ENCODE measurements around the gene GSTM1. TPM values are rescaled to one million over a fixed set of nuclear protein-coding genes. Genes with fewer than 3 reads are reported as not detected.

Gene GSTM1
- not detected for total RNA-seq

GRCh38 chr1:109687641-109688499, at the start of gene GSTM1:
TSS of gene GSTM1 (plus strand) at chr1:109687817. CDS start at chr1:109687874, 57 bp downstream.
- intact Hi-C loops (cut with micrococcal nuclease): no loop called here
- no peak within 1 kb of the TSS for H3K27ac Mint-ChIP-seq
- CTCF ChIA-PET: no interaction called here
- no peaks in the 10 kb centered on the region for H3K9me3 Mint-ChIP-seq
- no peak for DNase-seq
- H3K27me3 Mint-ChIP-seq (ENCODE audit: low read depth): no peaks in the 10 kb centered on the region
- H3K36me3 Mint-ChIP-seq (ENCODE audit: low read depth): no peaks in the 10 kb centered on the region
- H3K4me1 Mint-ChIP-seq (ENCODE audit: low read depth): no peaks in the 10 kb centered on the region
- no peak within 1 kb of the TSS for H3K4me3 Mint-ChIP-seq

GRCh38 chr1:109639063-109639840, 48.4 kb upstream of the GSTM1 start:
- Mint-ChIP-seq H3K4me1 (ENCODE audit: low read depth) (peaks cover 18% of the 10 kb centered on the region), H3K36me3 (ENCODE audit: low read depth) (no peaks in the 10 kb centered on the region), H3K27me3 (ENCODE audit: low read depth) (no peaks in the 10 kb centered on the region), H3K4me3 (no peak overlapping the region), H3K27ac (no peak overlapping the region), H3K9me3 (no peaks in the 10 kb centered on the region)
- intact Hi-C loops (cut with micrococcal nuclease): no loop called here
- CTCF ChIA-PET: interaction anchor here (0.6 to 13.1 kb wide), 47 partner anchors 9 to 372 kb away, joined by 3 to 283 read pairs (median 6); partner anchors contain the start of genes AHCYL1, AMPD2, GNAI3 and GNAT2
- DNase-seq: no peak

GRCh38 chr1:109639841-109640184, 47.8 kb upstream of the GSTM1 start:
- CTCF ChIA-PET: interaction anchor here (0.5 to 13.1 kb wide), 59 partner anchors 9 to 808 kb away, joined by 3 to 283 read pairs (median 5); partner anchors contain the start of genes AHCYL1, AMPD2, GNAI3 and GNAT2
- Mint-ChIP-seq H3K4me1 (ENCODE audit: low read depth) (peaks cover 12% of the 10 kb centered on the region), H3K27ac (no peak overlapping the region), H3K4me3 (no peak overlapping the region), H3K27me3 (ENCODE audit: low read depth) (no peaks in the 10 kb centered on the region), H3K36me3 (ENCODE audit: low read depth) (no peaks in the 10 kb centered on the region), H3K9me3 (no peaks in the 10 kb centered on the region)
- DNase-seq: no peak
- intact Hi-C loops (cut with micrococcal nuclease): loop anchor here (1.0 kb wide), 1 partner anchor 94 kb away; no protein-coding TSS in a partner anchor

- CTCF ChIA-PET: interaction anchor here (0.5 to 13.1 kb wide), 63 partner anchors 10 to 809 kb away, joined by 3 to 283 read pairs (median 5); partner anchors contain the start of genes AHCYL1, AMPD2, GNAI3 and GNAT2
- Mint-ChIP-seq H3K4me1 (ENCODE audit: low read depth) (peaks cover 7% of the 10 kb centered on the region), H3K27ac (no peak overlapping the region), H3K27me3 (ENCODE audit: low read depth) (no peaks in the 10 kb centered on the region), H3K9me3 (no peaks in the 10 kb centered on the region), H3K36me3 (ENCODE audit: low read depth) (no peaks in the 10 kb centered on the region), H3K4me3 (no peak overlapping the region)
- DNase-seq: peak; percentile 96
- intact Hi-C loops (cut with micrococcal nuclease): loop anchor here (1.0 kb wide), 1 partner anchor 94 kb away; no protein-coding TSS in a partner anchor
Observed at GRCh38 chr1:109640285-109640865, 47.2 kb upstream of the GSTM1 start.

- Mint-ChIP-seq H3K4me1 (ENCODE audit: low read depth) (peaks cover 5% of the 10 kb centered on the region), H3K36me3 (ENCODE audit: low read depth) (no peaks in the 10 kb centered on the region), H3K9me3 (no peaks in the 10 kb centered on the region), H3K4me3 (no peak overlapping the region), H3K27ac (no peak overlapping the region), H3K27me3 (ENCODE audit: low read depth) (no peaks in the 10 kb centered on the region)
- intact Hi-C loops (cut with micrococcal nuclease): no loop called here
- DNase-seq: no peak
- CTCF ChIA-PET: interaction anchor here (0.6 to 13.1 kb wide), 35 partner anchors 10 to 389 kb away, joined by 3 to 283 read pairs (median 6); partner anchors contain the start of genes AHCYL1, AMPD2, GNAI3 and GNAT2
Observed at GRCh38 chr1:109641078-109641740, 46.4 kb upstream of the GSTM1 start.

GRCh38 chr1:109641861-109642260, 45.8 kb upstream of the GSTM1 start:
- no peaks in the 10 kb centered on the region for H3K9me3 Mint-ChIP-seq
- H3K36me3 Mint-ChIP-seq (ENCODE audit: low read depth): no peaks in the 10 kb centered on the region
- H3K27ac Mint-ChIP-seq: no peak overlapping the region
- H3K4me1 Mint-ChIP-seq (ENCODE audit: low read depth): peaks cover 5% of the 10 kb centered on the region
- no peak overlapping the region for H3K4me3 Mint-ChIP-seq
- intact Hi-C loops (cut with micrococcal nuclease): no loop called here
- CTCF ChIA-PET: interaction anchor here (0.9 to 13.1 kb wide), 12 partner anchors 9 to 341 kb away, joined by 3 to 283 read pairs (median 24); partner anchors contain the start of genes AHCYL1, GPR61 and GSTM4
- DNase-seq: no peak
- H3K27me3 Mint-ChIP-seq (ENCODE audit: low read depth): no peaks in the 10 kb centered on the region

- H3K9me3 Mint-ChIP-seq: no peaks in the 10 kb centered on the region
- no peak for DNase-seq
- no peaks in the 10 kb centered on the region for H3K27me3 Mint-ChIP-seq (ENCODE audit: low read depth)
- no peak overlapping the region for H3K4me3 Mint-ChIP-seq
- intact Hi-C loops (cut with micrococcal nuclease): loop anchor here (1.0 kb wide), 2 partner anchors 131 to 342 kb away; partner anchors contain the start of gene AHCYL1
- no peaks in the 10 kb centered on the region for H3K36me3 Mint-ChIP-seq (ENCODE audit: low read depth)
- CTCF ChIA-PET: interaction anchor here (0.7 to 13.1 kb wide), 8 partner anchors 8 to 368 kb away, joined by 3 to 283 read pairs (median 8); partner anchors contain the start of genes AHCYL1 and GNAI3
- H3K4me1 Mint-ChIP-seq (ENCODE audit: low read depth): peaks cover 5% of the 10 kb centered on the region
- H3K27ac Mint-ChIP-seq: no peak overlapping the region
Observed at GRCh38 chr1:109642626-109643025, 45.0 kb upstream of the GSTM1 start.

GRCh38 chr1:109643385-109644230, 44.0 kb upstream of the GSTM1 start:
- H3K4me1 Mint-ChIP-seq (ENCODE audit: low read depth): peaks cover 5% of the 10 kb centered on the region

GRCh38 chr1:109644670-109645069, 42.9 kb upstream of the GSTM1 start:
- no peak overlapping the region for H3K4me3 Mint-ChIP-seq
- no peak for DNase-seq
- H3K36me3 Mint-ChIP-seq (ENCODE audit: low read depth): no peaks in the 10 kb centered on the region
- intact Hi-C loops (cut with micrococcal nuclease): no loop called here
- peaks cover 5% of the 10 kb centered on the region for H3K4me1 Mint-ChIP-seq (ENCODE audit: low read depth)
- H3K27me3 Mint-ChIP-seq (ENCODE audit: low read depth): no peaks in the 10 kb centered on the region
- CTCF ChIA-PET: interaction anchor here (0.7 to 13.1 kb wide), 7 partner anchors 18 to 340 kb away, joined by 3 to 283 read pairs (median 8); partner anchors contain the start of genes AHCYL1 and GNAI3
- no peak overlapping the region for H3K27ac Mint-ChIP-seq
- no peaks in the 10 kb centered on the region for H3K9me3 Mint-ChIP-seq

More at GRCh38 chr1:109643385-109644230, 44.0 kb upstream of the GSTM1 start:
- Mint-ChIP-seq H3K9me3 (no peaks in the 10 kb centered on the region), H3K36me3 (ENCODE audit: low read depth) (no peaks in the 10 kb centered on the region), H3K27ac (no peak overlapping the region), H3K27me3 (ENCODE audit: low read depth) (no peaks in the 10 kb centered on the region), H3K4me3 (no peak overlapping the region)
- intact Hi-C loops (cut with micrococcal nuclease): loop anchor here (1.0 kb wide), 2 partner anchors 130 to 341 kb away; partner anchors contain the start of gene AHCYL1
- CTCF ChIA-PET: interaction anchor here (0.6 to 13.1 kb wide), 13 partner anchors 9 to 367 kb away, joined by 3 to 283 read pairs (median 5); partner anchors contain the start of genes AHCYL1, GNAI3 and GSTM4
- peak; percentile 94 for DNase-seq

- no peak overlapping the region for H3K4me3 Mint-ChIP-seq
- DNase-seq: no peak
- intact Hi-C loops (cut with micrococcal nuclease): no loop called here
Observed at GRCh38 chr1:109649491-109649914, 38.1 kb upstream of the GSTM1 start.

More at GRCh38 chr1:109649491-109649914, 38.1 kb upstream of the GSTM1 start:
- Mint-ChIP-seq H3K4me1 (ENCODE audit: low read depth) (no peaks in the 10 kb centered on the region), H3K27me3 (ENCODE audit: low read depth) (peaks cover 6% of the 10 kb centered on the region), H3K9me3 (no peaks in the 10 kb centered on the region), H3K36me3 (ENCODE audit: low read depth) (no peaks in the 10 kb centered on the region), H3K27ac (no peak overlapping the region)
- CTCF ChIA-PET: interaction anchor here (0.9 to 6.2 kb wide), 6 partner anchors 9 to 335 kb away, joined by 3 to 93 read pairs (median 8); partner anchors contain the start of gene AHCYL1

Data from activated naive CD4-positive, alpha-beta T cell treated with anti-CD3 and anti-CD28 coated beads for 36 hours (primary cell).